GM10266 (cell line): Measurements from ENCODE around the gene CCSER2.

Source experiments
- DNase-seq: peaks from one replicate; pipeline ENCODE4 v3.0.0; 2012; ENCODE audit errors: extremely low spot score
- TF ChIP-seq, protein P1 (sequence below): IDR thresholded peaks from 2 replicates; pipeline ENCODE4 v1.5.1; 2012; ENCODE audit warnings: mild to moderate bottlenecking, low read depth; ENCODE audit not compliant: control insufficient read depth, insufficient read depth; ENCODE audit errors: missing control alignments

CCSER2 gene

DNA sequence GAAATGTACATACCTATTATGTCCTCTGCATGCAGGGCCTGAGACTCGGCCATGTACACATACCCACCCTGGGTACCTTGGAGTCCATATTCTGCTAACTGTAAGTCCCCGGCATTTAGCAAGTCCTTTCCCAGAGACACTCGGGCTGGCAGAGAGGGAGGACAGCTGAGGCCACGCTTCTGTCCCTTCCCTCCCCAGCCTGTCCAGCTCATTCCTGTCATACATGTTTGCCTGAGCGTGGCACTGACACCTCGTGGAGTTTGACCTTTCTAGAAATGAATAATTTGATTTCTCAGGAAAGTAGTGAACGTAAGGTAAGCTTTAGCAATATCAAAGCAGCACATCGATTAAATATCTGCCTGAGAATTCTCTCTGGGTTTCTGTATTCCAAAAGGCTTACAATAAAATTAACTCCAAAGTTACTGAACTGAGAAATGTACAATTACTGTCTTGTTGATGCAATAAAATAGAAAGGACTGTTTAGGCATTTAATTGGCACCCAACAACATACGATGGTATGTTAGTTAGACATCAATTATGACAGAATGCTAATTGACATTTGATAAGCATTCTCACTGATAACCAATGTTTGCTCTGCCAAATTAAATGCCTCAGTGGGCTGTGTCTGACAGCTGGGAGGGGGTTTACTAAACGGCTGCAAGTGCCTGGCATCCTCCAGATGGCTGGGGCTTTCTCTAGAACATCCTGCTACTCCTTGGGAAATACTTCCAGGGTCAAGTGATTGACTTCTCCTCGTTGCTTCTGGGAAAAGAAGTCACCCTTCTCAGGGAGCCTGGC is 221.2 kb downstream of the CCSER2 start:
- TF ChIP-seq, protein P1, sequence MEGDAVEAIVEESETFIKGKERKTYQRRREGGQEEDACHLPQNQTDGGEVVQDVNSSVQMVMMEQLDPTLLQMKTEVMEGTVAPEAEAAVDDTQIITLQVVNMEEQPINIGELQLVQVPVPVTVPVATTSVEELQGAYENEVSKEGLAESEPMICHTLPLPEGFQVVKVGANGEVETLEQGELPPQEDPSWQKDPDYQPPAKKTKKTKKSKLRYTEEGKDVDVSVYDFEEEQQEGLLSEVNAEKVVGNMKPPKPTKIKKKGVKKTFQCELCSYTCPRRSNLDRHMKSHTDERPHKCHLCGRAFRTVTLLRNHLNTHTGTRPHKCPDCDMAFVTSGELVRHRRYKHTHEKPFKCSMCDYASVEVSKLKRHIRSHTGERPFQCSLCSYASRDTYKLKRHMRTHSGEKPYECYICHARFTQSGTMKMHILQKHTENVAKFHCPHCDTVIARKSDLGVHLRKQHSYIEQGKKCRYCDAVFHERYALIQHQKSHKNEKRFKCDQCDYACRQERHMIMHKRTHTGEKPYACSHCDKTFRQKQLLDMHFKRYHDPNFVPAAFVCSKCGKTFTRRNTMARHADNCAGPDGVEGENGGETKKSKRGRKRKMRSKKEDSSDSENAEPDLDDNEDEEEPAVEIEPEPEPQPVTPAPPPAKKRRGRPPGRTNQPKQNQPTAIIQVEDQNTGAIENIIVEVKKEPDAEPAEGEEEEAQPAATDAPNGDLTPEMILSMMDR, result no peak
- no peak for DNase-seq

DNA sequence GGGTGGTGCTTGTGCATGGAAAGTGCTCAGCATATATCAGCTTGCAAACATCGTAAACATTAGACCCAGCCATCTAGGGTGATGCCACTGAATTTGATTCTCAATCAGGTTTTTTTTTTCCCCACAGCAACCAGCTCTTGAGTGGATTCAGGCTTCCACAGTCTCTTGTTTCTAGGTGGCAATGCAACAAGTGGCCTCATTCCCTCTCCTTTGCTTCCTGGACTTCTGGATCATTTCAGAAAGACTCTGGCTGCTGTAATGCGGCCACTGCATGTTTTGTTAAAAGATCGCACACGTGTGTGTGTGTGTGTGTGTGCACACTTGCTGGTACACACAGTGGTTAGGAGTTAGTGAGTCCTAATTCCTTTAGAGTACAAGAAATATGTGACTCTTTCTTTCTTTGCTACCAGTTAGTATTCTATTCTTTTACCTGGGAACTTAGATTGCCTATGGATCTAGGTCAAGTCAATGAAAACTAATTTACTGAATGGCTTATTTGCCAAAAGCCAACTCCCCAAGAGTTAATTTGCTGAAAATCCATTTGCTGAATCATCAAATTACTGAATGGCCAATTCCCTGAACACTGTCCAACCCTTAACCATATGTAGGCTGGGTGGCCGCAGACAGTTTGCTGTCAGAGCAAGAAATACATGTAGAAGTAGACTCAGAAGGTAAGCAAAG is 222.5 kb downstream of the CCSER2 start:
- DNase-seq, result no peak
- TF ChIP-seq, protein P1, result no peak

DNA sequence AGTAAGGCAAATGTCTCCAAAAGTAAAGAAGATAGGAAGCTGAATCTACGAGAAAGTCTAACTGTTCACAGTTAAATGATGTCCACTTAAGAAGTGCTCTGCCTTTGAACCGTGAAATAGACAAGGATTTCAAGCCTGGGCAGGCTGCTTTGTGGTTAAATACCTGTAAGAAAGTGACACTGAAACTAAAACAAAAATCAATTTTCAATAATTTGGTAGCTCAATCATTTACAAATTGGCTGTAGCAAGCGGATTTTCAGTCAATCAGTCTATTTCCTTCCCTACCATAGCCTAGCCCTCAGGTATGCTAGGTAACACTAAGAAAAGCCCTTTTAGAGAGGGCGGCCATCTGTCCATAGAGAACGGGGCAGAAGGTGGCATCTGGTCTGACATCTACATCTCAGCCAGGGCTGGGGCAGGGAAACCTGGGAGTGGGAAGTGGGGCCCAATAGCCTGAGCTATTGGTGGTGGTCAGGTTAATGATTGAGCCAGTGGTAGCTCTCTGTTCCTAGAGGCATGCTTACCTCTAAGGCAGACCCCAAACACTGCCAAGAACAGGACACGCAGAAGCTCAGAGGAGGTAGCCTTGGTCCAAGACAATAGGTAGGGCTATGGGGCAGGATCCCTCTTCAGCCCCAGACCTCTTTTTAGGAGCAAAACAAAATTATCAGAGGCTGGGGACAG is 223.2 kb downstream of the CCSER2 start:
- TF ChIP-seq, protein P1, result no peak

DNA sequence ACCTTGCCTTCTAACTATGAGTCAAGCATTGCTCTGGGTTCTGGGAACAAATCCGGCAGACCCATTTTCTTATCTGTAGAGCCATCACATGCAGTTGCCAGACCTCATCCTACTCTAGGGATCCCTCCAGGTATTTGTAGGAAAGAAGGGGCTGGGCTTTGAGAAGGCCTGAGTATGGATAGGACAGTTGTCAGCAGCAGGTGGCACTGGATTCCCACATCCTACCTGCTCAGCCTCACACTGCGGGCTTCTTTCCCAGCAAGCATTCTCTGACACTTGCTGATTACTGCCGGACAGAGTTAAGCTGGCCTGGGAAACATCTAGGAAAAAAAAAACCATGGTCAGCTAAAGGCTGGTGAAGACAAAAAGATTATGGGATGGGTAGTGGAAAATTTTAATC is 224.1 kb downstream of the CCSER2 start:
- DNase-seq, result no peak
- TF ChIP-seq, protein P1, result no peak

More for the DNA sequence above, 223.2 kb downstream of the CCSER2 start:
- no peak for DNase-seq

DNA sequence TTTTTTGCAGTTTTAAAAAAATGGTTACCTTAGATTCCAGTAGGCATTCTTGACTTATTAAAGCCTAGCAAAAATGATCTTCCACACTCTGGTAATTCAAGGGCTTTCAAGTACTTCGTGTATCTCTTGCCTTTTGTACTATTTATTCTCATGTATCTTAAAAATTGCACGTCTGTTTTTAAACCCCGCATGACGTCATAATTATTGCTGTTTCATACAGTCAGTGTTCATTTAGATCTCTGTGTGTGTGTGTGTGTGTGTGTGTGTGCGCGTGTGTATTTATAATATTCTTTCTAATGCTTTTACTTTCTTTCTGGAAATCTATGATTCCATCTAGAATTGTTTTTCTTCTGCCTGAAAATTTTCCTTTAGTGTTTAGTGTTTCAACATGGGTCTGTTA is 234.2 kb downstream of the CCSER2 start:
- TF ChIP-seq, protein P1, result no peak

DNA sequence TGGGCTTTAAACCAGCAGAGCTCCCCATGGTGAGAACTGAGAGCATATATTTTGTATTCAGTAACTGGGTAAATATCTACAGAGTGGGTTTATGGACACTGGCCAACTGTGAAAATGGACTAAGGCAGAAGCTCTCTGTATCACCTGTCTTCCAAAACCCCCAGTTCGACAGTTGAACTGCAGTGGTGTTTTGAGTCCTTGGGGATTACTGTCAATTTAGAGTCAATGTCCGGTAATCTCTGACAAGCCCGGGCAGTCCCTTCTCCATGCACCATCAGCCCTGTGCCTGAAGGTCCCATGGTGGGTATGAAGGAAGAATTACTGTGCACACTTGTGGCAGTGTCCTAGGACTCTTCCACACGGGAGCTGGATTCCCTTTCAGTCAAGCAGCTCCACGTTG is 235.0 kb downstream of the CCSER2 start:
- TF ChIP-seq, protein P1, result no peak
- DNase-seq, result peak; percentile 34

More for the DNA sequence above, 234.2 kb downstream of the CCSER2 start:
- no peak for DNase-seq
